ENCODE results near the gene FANCG.
A peak's percentile ranks its signal among the peaks of the same experiment; 100 is the strongest.

The FANCG gene

DNA sequence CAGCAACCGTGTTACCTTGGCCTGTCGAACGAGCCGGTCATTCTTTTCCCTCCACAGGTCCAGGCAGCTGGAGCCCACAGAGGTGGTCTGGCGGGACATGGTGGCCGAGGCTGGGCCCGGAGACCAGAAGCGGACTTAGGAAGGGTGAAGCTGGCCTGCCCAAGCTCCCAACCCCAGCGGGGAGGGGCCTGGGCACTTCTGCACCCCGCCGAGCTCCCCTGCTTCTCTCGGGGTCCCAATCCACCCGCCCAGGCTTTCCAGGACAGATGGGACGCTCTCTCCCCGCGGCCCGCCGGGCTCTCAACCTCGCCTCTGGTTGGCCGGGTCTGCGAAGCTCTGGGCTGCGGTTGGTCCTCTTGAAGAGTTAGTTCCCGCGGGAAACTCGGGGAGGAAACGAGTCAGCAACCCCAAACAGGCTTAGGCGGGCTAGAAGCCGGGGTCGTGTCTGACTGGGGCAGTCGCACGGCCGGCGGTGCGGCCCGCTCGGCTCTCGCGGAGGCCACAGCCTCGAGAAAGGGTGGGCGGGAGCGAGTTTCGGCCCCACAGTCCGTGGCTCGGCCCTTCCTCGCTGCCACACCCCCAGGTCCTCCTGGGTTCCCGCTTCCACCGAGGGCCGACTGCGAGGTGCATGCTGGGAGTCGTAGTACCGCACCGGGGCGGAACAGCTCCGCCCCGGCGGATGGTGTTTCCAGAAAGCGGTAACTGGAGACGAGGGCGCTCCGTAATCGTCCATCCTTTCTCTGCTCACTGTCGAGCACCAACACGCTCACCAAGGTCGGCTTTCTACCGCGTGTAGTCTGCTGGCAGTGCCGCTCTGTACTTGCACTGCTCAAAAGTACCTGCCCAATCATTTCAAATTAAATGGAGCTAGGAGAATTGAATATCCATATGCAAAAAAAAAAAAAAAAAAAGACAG lies at the start of gene FANCG:
Gene FANCG (minus strand): TSS at position 517 of the 916 bp plus-strand sequence. CDS start 418 bp downstream, at position 99.
- H3K4me3 ChIP-seq (ENCODE audit: low read depth in 1 of 2, low read length in 2 of 2) = peak within 1 kb of the TSS; percentile 83 to 96
- H3K4me1 ChIP-seq (ENCODE audit: control insufficient read depth in 1 of 2, insufficient read depth in 2 of 2, low read length in 2 of 2) = peaks cover 12 to 15% of the 10 kb centered on the region in 2 donors
- no peaks in the 10 kb centered on the region for H3K9me3 ChIP-seq (ENCODE audit: control insufficient read depth in 1 of 2, low read length in 2 of 2)
- peak within 1 kb of the TSS; percentile 39 for H3K27ac ChIP-seq (ENCODE audit: low read length)
- no peaks in the 10 kb centered on the region for H3K27me3 ChIP-seq (ENCODE audit: low read depth, low read length)
- H3K36me3 ChIP-seq (ENCODE audit: control insufficient read depth in 1 of 2, insufficient read depth in 2 of 2, low read length in 2 of 2) = peaks cover 4 to 11% of the 10 kb centered on the region in 2 donors

DNA sequence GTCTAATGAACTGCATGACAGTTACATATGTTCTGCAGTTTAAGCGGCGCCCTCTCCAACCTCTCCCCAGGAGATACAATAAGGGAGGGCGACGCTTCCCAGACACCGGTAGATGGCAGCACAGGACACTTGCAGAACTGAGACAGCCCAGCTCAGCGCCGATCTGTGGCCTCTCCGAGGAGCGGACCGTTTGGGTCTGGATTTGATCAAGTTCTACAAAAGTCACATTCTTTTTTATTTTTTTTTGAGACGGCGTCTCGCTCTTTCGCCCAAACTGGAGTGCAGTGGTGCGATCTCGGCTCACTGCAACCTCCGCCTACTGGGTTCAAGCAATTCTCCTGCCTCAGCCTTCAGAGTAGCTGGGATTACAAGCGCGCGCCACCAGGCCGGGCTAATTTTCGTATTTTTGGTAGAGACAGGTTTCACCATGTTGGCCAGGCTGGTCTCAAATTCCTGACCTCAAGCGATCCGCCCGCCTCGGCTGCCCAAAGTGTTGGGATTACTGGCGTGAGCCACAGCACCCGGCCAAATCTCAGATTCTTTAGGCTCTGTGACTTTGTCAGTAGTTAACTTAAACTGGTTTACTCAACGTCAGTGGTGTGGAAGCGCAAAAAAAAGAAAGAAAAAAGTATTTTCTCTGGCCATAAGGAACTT lies 37.3 kb upstream of the FANCG start:
- no peaks in the 10 kb centered on the region for H3K9me3 ChIP-seq (ENCODE audit: control insufficient read depth in 1 of 2, low read length in 2 of 2)
- peaks cover 0 to 1% of the 10 kb centered on the region in 2 donors for H3K36me3 ChIP-seq (ENCODE audit: control insufficient read depth in 1 of 2, insufficient read depth in 2 of 2, low read length in 2 of 2)
- peak overlapping the region; percentile 56 for H3K27ac ChIP-seq (ENCODE audit: low read length)
- H3K4me1 ChIP-seq (ENCODE audit: control insufficient read depth in 1 of 2, insufficient read depth in 2 of 2, low read length in 2 of 2) = peaks cover 24 to 32% of the 10 kb centered on the region in 2 donors
- peak overlapping the region; percentile 83 to 86 for H3K4me3 ChIP-seq (ENCODE audit: low read depth in 1 of 2, low read length in 2 of 2)
- H3K27me3 ChIP-seq (ENCODE audit: low read depth, low read length) = no peaks in the 10 kb centered on the region

DNA sequence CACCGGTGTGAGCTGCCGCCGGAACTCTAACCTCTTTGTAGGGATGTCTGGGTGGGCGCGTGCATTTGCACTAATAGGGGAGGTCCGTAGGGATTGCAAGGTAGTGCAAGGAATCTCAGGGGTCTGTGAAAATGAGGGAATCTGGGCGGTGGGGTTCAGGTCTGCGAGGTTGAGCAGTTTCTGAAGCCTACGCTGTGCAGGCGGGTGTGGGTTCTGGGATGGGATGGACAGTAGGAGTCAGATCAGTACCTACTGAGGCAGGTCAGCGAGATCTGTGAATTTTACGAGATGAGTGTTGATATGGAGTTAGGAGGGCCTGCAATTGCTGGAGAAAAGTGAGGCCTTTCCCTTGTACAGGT lies 36.8 kb upstream of the FANCG start:
- no peaks in the 10 kb centered on the region for H3K27me3 ChIP-seq (ENCODE audit: low read depth, low read length)
- peaks cover 27 to 37% of the 10 kb centered on the region in 2 donors for H3K4me1 ChIP-seq (ENCODE audit: control insufficient read depth in 1 of 2, insufficient read depth in 2 of 2, low read length in 2 of 2)
- peaks cover 0 to 4% of the 10 kb centered on the region in 2 donors for H3K36me3 ChIP-seq (ENCODE audit: control insufficient read depth in 1 of 2, insufficient read depth in 2 of 2, low read length in 2 of 2)
- H3K4me3 ChIP-seq (ENCODE audit: low read depth in 1 of 2, low read length in 2 of 2) = peak overlapping the region; percentile 83 to 86
- no peaks in the 10 kb centered on the region for H3K9me3 ChIP-seq (ENCODE audit: control insufficient read depth in 1 of 2, low read length in 2 of 2)
- peak overlapping the region; percentile 56 for H3K27ac ChIP-seq (ENCODE audit: low read length)

DNA sequence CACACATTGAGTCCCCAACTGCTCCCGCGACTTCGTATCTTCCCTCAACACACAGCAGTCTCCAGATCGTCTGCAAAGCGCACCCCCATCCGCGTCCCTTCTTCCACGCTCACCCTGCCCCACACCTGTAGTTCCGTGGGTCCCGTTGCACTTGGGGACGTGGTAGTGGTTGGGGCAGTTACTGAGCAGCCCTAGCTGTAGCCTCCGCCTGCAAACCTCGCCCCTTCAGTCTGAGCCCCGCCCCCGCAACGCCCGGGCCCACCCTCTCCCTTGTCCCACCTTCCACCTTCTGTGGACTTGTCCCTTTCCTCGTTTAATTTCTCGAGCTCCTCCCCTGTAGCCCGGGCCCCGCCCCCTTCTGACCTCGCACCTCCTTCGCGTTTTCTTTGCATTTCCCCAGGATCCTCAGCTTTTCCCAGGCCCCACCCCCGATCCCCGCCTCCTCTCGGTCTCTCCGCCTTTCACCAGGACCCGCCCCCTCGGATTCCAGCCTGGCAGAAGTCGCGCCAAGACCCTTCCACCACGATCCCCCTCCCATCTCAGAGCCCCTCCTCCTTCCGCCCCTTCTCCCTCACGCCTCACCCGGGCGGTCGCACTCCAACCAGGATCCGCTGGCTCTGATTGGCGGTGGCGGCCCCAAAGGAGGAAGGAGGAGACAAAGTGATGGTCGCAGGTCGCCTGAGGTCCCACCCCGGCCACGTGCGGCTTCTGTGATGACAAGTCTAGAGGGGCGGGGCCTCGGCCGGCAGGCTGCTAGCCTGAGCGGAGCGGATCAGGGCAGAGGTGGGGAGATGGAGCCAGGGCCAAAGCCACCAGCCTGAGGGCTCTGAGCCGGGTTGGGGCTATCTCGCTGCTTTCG lies 36.2 kb upstream of the FANCG start, which contains the start of gene ATOSB:
Gene ATOSB (minus strand): TSS at position 183 of the 859 bp plus-strand sequence. CDS start 7,588 bp downstream, outside the sequence.
- Histone ChIP-seq H3K36me3 (ENCODE audit: control insufficient read depth in 1 of 2, insufficient read depth in 2 of 2, low read length in 2 of 2) (peaks cover 0 to 4% of the 10 kb centered on the region in 2 donors), H3K4me3 (ENCODE audit: low read depth in 1 of 2, low read length in 2 of 2) (peak within 1 kb of the TSS; percentile 83 to 86), H3K27me3 (ENCODE audit: low read depth, low read length) (no peaks in the 10 kb centered on the region), H3K27ac (ENCODE audit: low read length) (peak within 1 kb of the TSS; percentile 95), H3K9me3 (ENCODE audit: control insufficient read depth in 1 of 2, low read length in 2 of 2) (no peaks in the 10 kb centered on the region), H3K4me1 (ENCODE audit: control insufficient read depth in 1 of 2, insufficient read depth in 2 of 2, low read length in 2 of 2) (peaks cover 27 to 38% of the 10 kb centered on the region in 2 donors)

DNA sequence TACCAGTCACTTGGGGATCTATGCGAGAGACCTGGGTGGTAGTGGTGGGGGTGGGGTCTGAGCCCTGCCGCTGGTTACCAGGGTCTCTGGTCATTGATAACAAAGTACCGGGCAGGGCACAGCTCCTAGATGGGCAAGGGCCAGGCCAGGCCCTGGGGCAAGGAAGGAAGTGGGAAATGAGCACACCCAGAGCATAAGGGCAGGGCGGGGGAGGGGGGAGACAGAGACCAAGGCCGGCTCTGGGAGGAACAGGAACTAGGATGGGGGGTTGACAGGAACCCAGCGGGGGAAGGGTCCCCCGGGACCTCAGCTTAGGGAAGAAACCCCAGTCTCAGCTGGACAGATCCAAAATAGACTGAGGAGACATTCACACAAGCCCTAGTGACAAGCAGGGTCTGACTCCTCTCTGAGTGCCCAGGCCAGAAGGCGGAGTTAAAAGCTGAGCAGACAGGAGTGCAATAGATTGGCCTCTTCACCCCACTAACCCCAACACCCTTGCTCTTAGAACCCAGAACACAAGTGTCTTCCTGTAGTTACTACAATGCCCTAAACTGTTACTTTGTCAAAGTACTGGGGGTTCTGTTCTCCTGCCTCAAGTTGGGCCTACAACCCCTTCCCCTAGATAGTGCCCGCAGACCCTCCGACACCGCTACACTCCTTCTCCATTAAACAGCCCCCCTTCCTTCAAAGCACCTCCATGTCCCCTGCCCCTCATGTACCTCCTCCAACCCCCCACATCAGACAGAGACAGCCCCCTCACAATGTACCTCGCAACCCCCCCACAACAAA lies 35.3 kb upstream of the FANCG start:
- peaks cover 30 to 47% of the 10 kb centered on the region in 2 donors for H3K4me1 ChIP-seq (ENCODE audit: control insufficient read depth in 1 of 2, insufficient read depth in 2 of 2, low read length in 2 of 2)

DNA sequence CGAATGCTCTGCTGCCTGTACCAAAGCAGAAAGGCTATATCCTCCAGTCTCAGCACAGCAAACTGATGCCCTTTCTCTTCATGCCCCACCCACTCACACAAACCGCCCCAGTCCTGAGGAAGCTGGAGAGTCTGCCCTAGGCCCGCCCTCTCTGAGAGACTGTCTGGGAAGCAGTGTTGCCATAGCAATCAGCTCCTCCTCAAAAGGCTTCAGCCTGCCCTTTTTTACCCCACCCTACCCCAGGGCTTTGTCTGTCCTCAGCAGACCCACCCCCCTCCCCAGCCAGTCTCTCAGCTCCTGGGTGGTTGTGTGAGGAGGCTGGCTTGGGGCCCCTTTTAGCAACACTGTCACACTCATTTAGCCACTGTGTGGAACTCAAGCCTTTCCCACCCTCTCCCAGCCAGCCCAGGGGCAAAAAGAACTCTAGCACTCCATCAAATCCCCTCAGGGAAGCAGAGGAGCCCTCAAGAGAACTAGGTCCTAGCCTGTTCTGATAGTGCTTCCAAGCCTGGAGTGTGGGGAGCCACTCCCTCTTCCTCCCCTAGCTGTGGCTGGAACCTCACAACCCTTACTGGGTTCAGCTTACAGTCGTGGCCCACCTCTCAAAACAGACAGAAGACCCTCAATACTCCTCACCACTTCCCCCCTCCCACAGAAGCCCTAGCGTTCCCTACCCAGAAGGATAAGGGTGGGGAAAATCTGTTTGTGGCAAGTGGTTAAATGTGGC lies 34.5 kb upstream of the FANCG start:
- Histone ChIP-seq H3K27me3 (ENCODE audit: low read depth, low read length) (no peaks in the 10 kb centered on the region), H3K36me3 (ENCODE audit: control insufficient read depth in 1 of 2, insufficient read depth in 2 of 2, low read length in 2 of 2) (peaks cover 0 to 4% of the 10 kb centered on the region in 2 donors), H3K27ac (ENCODE audit: low read length) (peak overlapping the region; percentile 95), H3K4me1 (ENCODE audit: control insufficient read depth in 1 of 2, insufficient read depth in 2 of 2, low read length in 2 of 2) (peaks cover 30 to 52% of the 10 kb centered on the region in 2 donors), H3K4me3 (ENCODE audit: low read depth in 1 of 2, low read length in 2 of 2) (peak overlapping the region; percentile 83 to 86), H3K9me3 (ENCODE audit: control insufficient read depth in 1 of 2, low read length in 2 of 2) (no peaks in the 10 kb centered on the region)

More for the DNA sequence above, 35.3 kb upstream of the FANCG start:
- no peaks in the 10 kb centered on the region for H3K9me3 ChIP-seq (ENCODE audit: control insufficient read depth in 1 of 2, low read length in 2 of 2)
- H3K36me3 ChIP-seq (ENCODE audit: control insufficient read depth in 1 of 2, insufficient read depth in 2 of 2, low read length in 2 of 2) = peaks cover 0 to 4% of the 10 kb centered on the region in 2 donors
- H3K27me3 ChIP-seq (ENCODE audit: low read depth, low read length) = no peaks in the 10 kb centered on the region
- H3K27ac ChIP-seq (ENCODE audit: low read length) = peak overlapping the region; percentile 95
- peak overlapping the region; percentile 83 to 86 for H3K4me3 ChIP-seq (ENCODE audit: low read depth in 1 of 2, low read length in 2 of 2)

DNA sequence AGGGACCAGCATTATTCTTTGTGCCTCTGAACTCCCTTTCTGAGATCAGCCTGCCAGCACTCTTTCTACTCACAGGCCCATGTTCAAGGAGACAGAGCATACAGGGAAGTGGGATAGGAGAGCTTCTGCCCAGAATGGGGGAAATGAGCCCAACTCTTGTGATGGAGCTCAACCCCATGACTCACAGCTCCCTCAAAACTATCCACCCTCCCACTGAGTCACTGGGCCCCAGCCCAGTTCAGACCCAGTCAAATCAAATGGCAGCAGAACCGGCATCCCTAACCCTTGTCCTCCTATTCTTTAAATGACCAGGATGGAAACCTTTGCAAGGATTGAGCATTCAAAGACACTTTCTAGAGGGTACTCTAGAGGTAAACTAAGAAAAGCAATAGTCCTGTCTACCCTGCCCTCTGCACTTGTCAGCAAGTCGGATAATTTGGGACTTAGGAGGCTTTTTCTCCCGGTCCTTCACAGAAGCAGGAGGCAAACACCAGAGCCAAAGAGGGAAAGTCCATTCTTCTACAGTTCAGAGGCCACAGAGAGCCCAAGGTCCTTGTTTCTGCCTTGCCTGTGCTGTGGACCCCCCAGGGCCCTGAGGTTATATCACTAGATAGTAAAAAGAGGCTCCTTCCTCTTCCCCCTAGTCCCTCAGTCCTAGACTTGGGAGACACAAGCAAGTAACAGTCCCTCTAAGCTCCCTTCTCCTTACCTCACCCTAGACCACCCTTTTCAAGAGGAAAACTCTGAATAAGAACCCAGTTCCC lies 32.7 kb upstream of the FANCG start:
- Histone ChIP-seq H3K27ac (ENCODE audit: low read length) (peak overlapping the region; percentile 86), H3K4me3 (ENCODE audit: low read depth in 1 of 2, low read length in 2 of 2) (peak overlapping the region in 1 of 2 donors; percentile 76), H3K9me3 (ENCODE audit: control insufficient read depth in 1 of 2, low read length in 2 of 2) (no peaks in the 10 kb centered on the region), H3K27me3 (ENCODE audit: low read depth, low read length) (no peaks in the 10 kb centered on the region), H3K36me3 (ENCODE audit: control insufficient read depth in 1 of 2, insufficient read depth in 2 of 2, low read length in 2 of 2) (peaks cover 0 to 18% of the 10 kb centered on the region in 2 donors), H3K4me1 (ENCODE audit: control insufficient read depth in 1 of 2, insufficient read depth in 2 of 2, low read length in 2 of 2) (peaks cover 30 to 52% of the 10 kb centered on the region in 2 donors)

DNA sequence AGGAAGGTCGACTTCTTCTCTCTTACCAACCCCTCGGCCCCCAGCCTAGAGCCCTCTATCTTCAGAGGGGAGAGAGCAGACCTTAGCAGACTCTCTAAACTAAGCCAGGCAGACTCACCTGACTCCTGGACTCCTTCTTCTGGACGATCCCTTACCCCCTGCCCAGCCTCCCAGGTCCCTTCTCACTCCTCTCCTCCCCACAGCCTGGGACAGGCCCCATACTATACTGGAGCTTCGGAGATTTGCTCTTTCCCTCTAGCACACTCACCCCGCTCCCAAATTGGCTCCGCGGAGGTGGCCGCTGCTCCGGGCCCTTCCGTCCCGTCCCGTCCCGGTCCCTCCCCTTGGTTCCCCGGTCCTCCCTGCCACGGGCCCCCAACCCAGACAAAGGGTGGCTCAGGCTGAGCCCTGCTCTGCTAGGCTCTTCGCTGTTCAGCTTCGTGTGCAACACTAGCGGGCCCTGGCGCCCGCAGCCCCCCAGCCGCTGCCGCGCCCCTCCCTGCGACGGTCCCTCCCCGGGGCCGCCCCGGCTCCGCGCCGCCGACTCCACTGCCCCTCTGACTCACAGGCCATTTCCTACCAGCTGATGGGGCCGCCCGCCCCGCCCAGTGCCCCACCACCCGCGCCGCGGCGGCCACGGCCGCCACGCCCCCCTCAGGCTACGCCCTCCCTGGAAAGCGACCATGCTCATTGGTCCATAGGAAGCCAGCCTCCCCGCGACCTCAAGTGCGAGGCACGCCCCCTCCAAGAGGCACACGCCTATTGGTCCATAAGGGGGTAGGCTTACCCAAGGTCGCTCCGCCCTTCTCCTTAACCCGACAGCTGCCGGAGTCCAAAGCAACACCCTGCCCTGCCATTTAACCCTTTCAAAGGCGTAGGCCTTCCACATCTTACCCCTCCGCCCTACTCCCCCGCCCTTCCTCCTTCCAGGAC lies 31.5 kb upstream of the FANCG start:
- no peaks in the 10 kb centered on the region for H3K9me3 ChIP-seq (ENCODE audit: control insufficient read depth in 1 of 2, low read length in 2 of 2)
- H3K4me3 ChIP-seq (ENCODE audit: low read depth in 1 of 2, low read length in 2 of 2) = peak overlapping the region; percentile 76 to 77
- H3K36me3 ChIP-seq (ENCODE audit: control insufficient read depth in 1 of 2, insufficient read depth in 2 of 2, low read length in 2 of 2) = peaks cover 7 to 29% of the 10 kb centered on the region in 2 donors
- no peaks in the 10 kb centered on the region for H3K27me3 ChIP-seq (ENCODE audit: low read depth, low read length)
- peaks cover 30 to 52% of the 10 kb centered on the region in 2 donors for H3K4me1 ChIP-seq (ENCODE audit: control insufficient read depth in 1 of 2, insufficient read depth in 2 of 2, low read length in 2 of 2)
- H3K27ac ChIP-seq (ENCODE audit: low read length) = peak overlapping the region; percentile 89
